ENCODE results near the gene GPR137B. TPM values are rescaled to one million over a fixed set of nuclear protein-coding genes. Genes with fewer than 3 reads are reported as not detected.

Gene GPR137B
- total RNA-seq, 1 experiment from 2014 or later, result 7.1 TPM

- no TSS peak for BruUV-seq (replicated peaks)
- ChIA-PET CTCF (no interaction called here), POLR2A (ENCODE audit: low non-redundant PET) (no interaction called here)
Measured at GRCh38 chr1:236207121-236207520, 64.8 kb downstream of the GPR137B start.

GRCh38 chr1:236207569-236207968 lies 65.2 kb downstream of the GPR137B start:
- Histone ChIP-seq H3K27ac (ENCODE audit: low read depth, low read length, poor library complexity, severe bottlenecking) (no peak overlapping the region), H3K27me3 (replicated peaks; ENCODE audit: insufficient read depth, low read depth, low read length, poor library complexity) (no peaks in the 10 kb centered on the region), H3K9me3 (ENCODE audit: low read depth, low read length, poor library complexity, severe bottlenecking) (no peaks in the 10 kb centered on the region), H3K4me1 (ENCODE audit: insufficient read depth, low read length, poor library complexity, severe bottlenecking) (no peaks in the 10 kb centered on the region), H3K4me3 (ENCODE audit: low read depth, low read length, poor library complexity, severe bottlenecking) (no peak overlapping the region), H3K36me3 (ENCODE audit: insufficient read depth, low read length, poor library complexity, severe bottlenecking) (no peaks in the 10 kb centered on the region)
- no TSS peak for BruUV-seq (replicated peaks)
- TF ChIP-seq EZH2 (IDR thresholded peaks at IDR 0.05; ENCODE audit: borderline replicate concordance, low read depth, low read length, poor library complexity, severe bottlenecking), result no peak
- no peak for TF ChIP-seq CTCF (conservative IDR thresholded peaks at IDR 0.05; ENCODE audit: low read depth, low read length)
- intact Hi-C loops (cut with micrococcal nuclease; ENCODE audit: unreplicated experiment), result no loop called here
- ChIA-PET POLR2A (ENCODE audit: low non-redundant PET) (no interaction called here), CTCF (no interaction called here)
- no peak for DNase-seq (ENCODE audit: low spot score)

More at GRCh38 chr1:236207121-236207520, 64.8 kb downstream of the GPR137B start:
- no peak for TF ChIP-seq CTCF (conservative IDR thresholded peaks at IDR 0.05; ENCODE audit: low read depth, low read length)
- no peaks in the 10 kb centered on the region for H3K9me3 ChIP-seq (ENCODE audit: low read depth, low read length, poor library complexity, severe bottlenecking)
- DNase-seq (ENCODE audit: low spot score), result no peak
- H3K4me1 ChIP-seq (ENCODE audit: insufficient read depth, low read length, poor library complexity, severe bottlenecking), result no peaks in the 10 kb centered on the region
- H3K27ac ChIP-seq (ENCODE audit: low read depth, low read length, poor library complexity, severe bottlenecking), result no peak overlapping the region
- H3K27me3 ChIP-seq (replicated peaks; ENCODE audit: insufficient read depth, low read depth, low read length, poor library complexity), result no peaks in the 10 kb centered on the region
- intact Hi-C loops (cut with micrococcal nuclease; ENCODE audit: unreplicated experiment), result no loop called here
- H3K4me3 ChIP-seq (ENCODE audit: low read depth, low read length, poor library complexity, severe bottlenecking), result no peak overlapping the region
- no peaks in the 10 kb centered on the region for H3K36me3 ChIP-seq (ENCODE audit: insufficient read depth, low read length, poor library complexity, severe bottlenecking)

GRCh38 chr1:236209185-236209584 lies 66.8 kb downstream of the GPR137B start:
- Histone ChIP-seq H3K27me3 (replicated peaks; ENCODE audit: insufficient read depth, low read depth, low read length, poor library complexity) (no peaks in the 10 kb centered on the region), H3K9me3 (ENCODE audit: low read depth, low read length, poor library complexity, severe bottlenecking) (no peaks in the 10 kb centered on the region), H3K27ac (ENCODE audit: low read depth, low read length, poor library complexity, severe bottlenecking) (no peak overlapping the region), H3K36me3 (ENCODE audit: insufficient read depth, low read length, poor library complexity, severe bottlenecking) (no peaks in the 10 kb centered on the region), H3K4me1 (ENCODE audit: insufficient read depth, low read length, poor library complexity, severe bottlenecking) (no peaks in the 10 kb centered on the region), H3K4me3 (ENCODE audit: low read depth, low read length, poor library complexity, severe bottlenecking) (no peak overlapping the region)
- ChIA-PET POLR2A (ENCODE audit: low non-redundant PET) (no interaction called here), CTCF (no interaction called here)
- intact Hi-C loops (cut with micrococcal nuclease; ENCODE audit: unreplicated experiment), result no loop called here
- no TSS peak for BruUV-seq (replicated peaks)
- no peak for DNase-seq (ENCODE audit: low spot score)
- no peak for TF ChIP-seq CTCF (conservative IDR thresholded peaks at IDR 0.05; ENCODE audit: low read depth, low read length)
- no peak for TF ChIP-seq EZH2 (IDR thresholded peaks at IDR 0.05; ENCODE audit: borderline replicate concordance, low read depth, low read length, poor library complexity, severe bottlenecking)

Data from A673 (cell line).